PC-3 (cell line): ENCODE data around the gene DIP2C.

Source experiments
- EZH2 ChIP-seq: fragments of 300-600 bp; sonication (generic); IDR thresholded peaks from one replicate; pipeline ENCODE4 v1.6.1; 2017; ENCODE audit warnings: antibody characterized with exemption, mild to moderate bottlenecking, low read length; ENCODE audit not compliant: unreplicated experiment
- EZH2phosphoT487 ChIP-seq: fragments of 300-600 bp; sonication (generic); IDR thresholded peaks from 2 replicates; pipeline ENCODE4 v1.6.1; 2018; ENCODE audit warnings: mild to moderate bottlenecking, antibody characterized with exemption, low read length, borderline replicate concordance
- TF ChIP-seq, protein P1 (sequence below): fragments of 300-600 bp; sonication (generic); conservative IDR thresholded peaks from 2 replicates; pipeline ENCODE4 v1.5.1; 2017; ENCODE audit warnings: antibody characterized with exemption, low read depth, mild to moderate bottlenecking, low read length

DNA sequence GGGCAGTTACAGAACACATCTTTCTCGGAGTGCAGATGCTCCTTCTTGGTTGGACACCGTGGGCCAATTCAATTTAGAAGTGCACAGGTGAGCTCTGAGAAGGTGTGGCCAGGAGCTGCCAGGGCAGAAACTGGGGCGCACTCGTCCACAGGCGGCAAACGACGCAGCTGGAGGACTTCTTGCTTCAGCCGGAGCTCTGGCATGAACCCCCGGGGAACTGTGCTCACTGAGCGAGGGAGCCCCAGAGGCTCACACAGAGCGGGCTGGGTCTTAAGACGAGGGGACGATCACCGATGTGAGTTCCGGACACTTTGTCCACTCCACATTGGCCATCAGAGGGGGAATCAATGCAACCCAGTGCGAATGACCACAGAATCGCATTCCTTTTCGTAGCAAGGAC, 413.8 kb downstream of the DIP2C start:
- TF ChIP-seq, protein P1, sequence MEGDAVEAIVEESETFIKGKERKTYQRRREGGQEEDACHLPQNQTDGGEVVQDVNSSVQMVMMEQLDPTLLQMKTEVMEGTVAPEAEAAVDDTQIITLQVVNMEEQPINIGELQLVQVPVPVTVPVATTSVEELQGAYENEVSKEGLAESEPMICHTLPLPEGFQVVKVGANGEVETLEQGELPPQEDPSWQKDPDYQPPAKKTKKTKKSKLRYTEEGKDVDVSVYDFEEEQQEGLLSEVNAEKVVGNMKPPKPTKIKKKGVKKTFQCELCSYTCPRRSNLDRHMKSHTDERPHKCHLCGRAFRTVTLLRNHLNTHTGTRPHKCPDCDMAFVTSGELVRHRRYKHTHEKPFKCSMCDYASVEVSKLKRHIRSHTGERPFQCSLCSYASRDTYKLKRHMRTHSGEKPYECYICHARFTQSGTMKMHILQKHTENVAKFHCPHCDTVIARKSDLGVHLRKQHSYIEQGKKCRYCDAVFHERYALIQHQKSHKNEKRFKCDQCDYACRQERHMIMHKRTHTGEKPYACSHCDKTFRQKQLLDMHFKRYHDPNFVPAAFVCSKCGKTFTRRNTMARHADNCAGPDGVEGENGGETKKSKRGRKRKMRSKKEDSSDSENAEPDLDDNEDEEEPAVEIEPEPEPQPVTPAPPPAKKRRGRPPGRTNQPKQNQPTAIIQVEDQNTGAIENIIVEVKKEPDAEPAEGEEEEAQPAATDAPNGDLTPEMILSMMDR, result no peak
- no peak for TF ChIP-seq EZH2
- TF ChIP-seq EZH2phosphoT487, result no peak
